HG03095 (cell line): Measurements from ENCODE around the gene PLPP6.

Experiments used
- ATAC-seq: cut with Tn5 transposase; IDR thresholded peaks from one replicate; pipeline ENCODE4 v1.9.1; 2021; ENCODE audit warnings: moderate library complexity; ENCODE audit not compliant: unreplicated experiment

The PLPP6 gene

DNA sequence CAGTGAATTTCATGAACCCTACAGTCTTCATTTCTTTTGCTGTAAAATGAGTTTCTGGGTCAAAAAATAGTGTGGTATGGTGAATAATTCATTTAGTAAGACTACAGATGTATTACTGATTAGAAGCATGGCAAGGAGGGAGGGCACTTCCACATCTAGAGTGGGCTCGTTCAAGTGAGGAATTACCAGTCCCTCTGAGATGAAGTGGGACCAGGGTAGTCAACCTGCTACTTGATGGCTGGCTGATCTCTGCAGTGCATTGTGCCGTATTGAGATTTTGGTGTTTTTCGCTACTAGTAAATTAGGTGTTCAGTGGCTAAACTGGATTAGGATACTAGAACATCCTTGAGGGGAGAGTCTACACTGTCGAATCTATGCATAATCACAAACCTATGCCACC, 28.1 kb downstream of the PLPP6 start:
- ATAC-seq: peak; percentile 49

- no peak for ATAC-seq
Measured at GRCh38 chr9:4691795-4692194, 29.7 kb downstream of the PLPP6 start.

DNA sequence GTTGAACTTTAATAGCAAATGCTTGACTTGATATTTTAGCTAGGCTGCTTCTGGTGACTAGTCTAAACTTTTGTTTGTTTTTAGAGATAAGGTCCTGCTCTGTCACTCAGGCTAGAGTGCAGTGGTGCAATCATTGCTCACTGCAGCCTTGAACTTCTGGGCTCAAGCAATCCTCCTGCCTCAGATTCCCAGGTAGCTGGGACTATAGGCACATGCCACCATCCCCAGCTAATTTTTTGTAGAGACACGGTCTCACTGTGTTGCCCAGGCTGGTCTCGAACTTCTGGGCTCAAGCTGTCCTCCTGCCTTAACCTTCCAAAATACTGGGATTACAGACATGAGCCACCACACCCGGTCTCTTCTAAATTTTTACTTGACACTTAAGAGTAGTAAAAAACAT, 38.0 kb downstream of the PLPP6 start:
- no peak for ATAC-seq

DNA sequence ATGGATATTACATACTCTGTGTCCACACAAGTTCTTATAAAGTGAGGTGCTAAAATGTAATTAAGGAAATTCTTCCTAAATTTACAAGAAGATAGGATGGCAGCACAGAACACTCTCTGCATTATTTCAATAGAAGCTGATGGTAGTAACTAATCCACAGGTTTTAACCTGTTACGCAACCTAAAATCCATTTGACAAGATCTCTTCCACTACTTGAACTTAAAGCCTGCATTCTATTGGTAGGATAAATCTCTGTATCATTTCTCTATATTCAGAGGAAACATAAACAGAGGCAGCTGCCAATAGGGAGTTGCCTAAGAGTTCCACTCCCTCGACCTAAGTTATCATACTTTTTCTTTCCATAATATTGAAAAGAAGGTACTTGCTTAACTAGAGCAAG, 38.8 kb downstream of the PLPP6 start:
- no peak for ATAC-seq

GRCh38 chr9:4701526-4701925, 39.4 kb downstream of the PLPP6 start:
- no peak for ATAC-seq

DNA sequence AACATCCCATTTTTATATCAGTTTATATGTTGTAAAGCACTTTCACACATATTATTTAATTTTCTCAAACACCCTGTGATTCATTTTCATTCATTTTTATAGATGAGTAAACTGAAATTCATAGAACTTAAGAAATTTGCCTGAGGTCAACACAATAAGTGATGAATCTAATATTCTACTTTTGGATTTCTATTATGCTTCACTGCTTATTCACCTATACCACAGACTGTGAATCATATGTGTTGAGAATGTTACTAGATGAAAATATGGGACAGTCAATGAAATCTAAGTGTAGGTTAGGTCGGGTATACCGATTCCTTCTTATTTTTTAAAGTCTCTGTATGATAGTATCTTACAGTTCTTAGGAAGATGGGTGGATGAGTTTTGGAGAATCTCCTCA, 42.0 kb downstream of the PLPP6 start:
- ATAC-seq: no peak

- ATAC-seq: no peak
Measured at GRCh38 chr9:4706021-4706420, 43.9 kb downstream of the PLPP6 start.

DNA sequence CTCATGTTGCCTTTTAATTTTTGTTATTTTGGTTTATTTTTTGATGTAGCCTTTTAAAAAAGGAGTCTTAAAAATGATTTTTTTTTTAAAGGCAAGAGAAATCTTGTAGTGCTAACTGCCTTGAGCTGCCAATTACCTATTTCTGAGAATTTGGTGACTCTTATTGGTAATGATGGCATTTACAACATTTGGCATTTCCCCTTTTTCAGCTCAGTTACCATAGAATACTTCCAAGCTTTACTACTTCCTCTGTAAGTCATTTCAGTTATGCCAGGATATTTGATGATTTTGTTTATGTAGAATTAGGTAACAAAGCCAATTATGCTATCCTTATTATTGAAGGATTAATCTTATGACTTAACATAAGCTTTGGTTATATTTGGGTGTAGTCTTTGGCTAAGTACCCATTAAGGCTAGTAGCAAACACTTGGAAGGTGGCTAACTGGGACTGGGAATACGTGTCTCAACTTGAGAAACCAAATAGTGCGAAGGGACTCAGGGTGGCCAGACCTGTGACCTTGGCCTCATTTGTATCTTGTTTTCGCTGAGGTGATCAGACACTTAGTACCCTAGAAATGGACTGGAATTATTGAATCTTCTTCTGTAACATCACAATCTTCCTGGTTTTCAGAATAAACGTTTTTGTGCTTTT, 45.0 kb downstream of the PLPP6 start:
- ATAC-seq: no peak

DNA sequence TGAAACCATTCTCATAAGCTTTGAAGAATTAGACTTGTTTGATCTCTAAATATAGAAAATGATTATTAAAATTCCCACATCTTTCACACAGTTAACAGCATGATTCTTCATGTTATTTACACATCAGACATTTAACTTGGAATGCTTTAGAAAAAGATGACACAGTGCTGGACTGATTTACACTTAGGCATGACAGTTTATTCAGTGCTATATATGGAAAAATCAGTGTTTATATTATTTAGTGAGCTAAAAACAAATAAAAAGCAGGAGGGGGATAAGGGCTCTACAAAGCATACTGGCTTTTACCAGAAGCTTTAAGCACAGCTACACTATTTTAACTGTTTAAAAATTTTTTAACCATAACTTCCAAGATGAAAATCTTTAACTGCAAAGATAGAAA, 47.3 kb downstream of the PLPP6 start:
- ATAC-seq: no peak

- no peak for ATAC-seq
Measured at GRCh38 chr9:4713849-4714248, 51.8 kb downstream of the PLPP6 start.

- no peak for ATAC-seq
Measured at GRCh38 chr9:4714266-4715016, 52.3 kb downstream of the PLPP6 start.
